T-helper 2 cell treated with Interferon-gamma antibody and Interleukin-4, amounts not matched to agents 100 ng/mL and 5 ng/mL, for 36 hours (primary cell): ENCODE data around the gene GNG3. TPM values are rescaled to one million over a fixed set of nuclear protein-coding genes. Genes with fewer than 3 reads are reported as not detected.

Experiments used
- intact Hi-C: fragments of 100-400 bp; cut with micrococcal nuclease; formaldehyde crosslinking; loops from one replicate; pipeline ENCODE4 v1.15.1; 2023
- total RNA-seq: library from RNA; stranded (reverse); gene quantifications from 2 replicates; pipeline ENCODE4 v1.2.3, GENCODE V29; 2022

The GNG3 gene
- 0.30 TPM in 1 of 2 replicates, not detected in the other for total RNA-seq

- intact Hi-C loops, result loop anchor here (5.0 kb wide), 3 partner anchors 35 to 125 kb away; partner anchors contain the start of genes LBHD1, STX5, TEX54 and TUT1
These were observed at the start of gene GNG3, which contains the start of gene BSCL2 for GRCh38 chr11:62707277-62707861. Gene GNG3, plus strand, starts transcription at chr11:62707676. Its CDS starts 620 bp downstream, at chr11:62708296. Gene BSCL2, minus strand, starts transcription at chr11:62707424. Its CDS starts 229 bp downstream, at chr11:62707195.

GRCh38 chr11:62664405-62665074 is 42.9 kb upstream of the GNG3 start:
- intact Hi-C loops, result loop anchor here (1.0 to 2.0 kb wide), 7 partner anchors 14 to 74 kb away; partner anchors contain the start of genes EML3, GANAB, HNRNPUL2 and MTA2

DNA sequence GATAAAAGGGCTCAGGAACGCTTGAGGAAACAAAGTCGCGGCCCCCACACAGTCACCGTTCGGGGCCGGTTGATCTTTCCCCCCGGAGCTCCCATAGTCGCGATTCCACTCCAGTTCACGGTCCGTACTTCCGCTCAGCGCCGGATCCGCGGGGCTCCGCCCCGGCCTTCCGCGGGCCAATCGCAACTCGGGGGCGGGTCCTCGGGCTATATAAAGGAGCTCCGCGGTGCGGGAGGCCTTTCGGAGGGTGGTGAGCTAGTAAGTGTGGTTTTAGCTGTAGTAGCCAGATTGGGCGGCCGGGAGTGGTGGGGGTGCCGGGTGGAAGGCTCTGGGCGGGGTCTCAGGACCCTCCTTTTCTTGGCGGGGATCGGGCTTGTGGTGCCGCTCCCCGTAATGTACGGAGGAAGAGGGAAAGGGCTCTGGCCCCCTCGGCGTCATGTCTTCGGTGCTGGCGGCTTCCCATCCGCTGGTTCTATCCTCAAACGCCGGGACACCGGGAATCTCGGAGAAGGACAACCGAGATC is 42.3 kb upstream of the GNG3 start, which contains the start of the genes C11orf98 and CSKMT:
Gene C11orf98, minus strand, starts transcription at position 136 of the 524 bp plus-strand sequence. Its CDS starts 41 bp downstream, at position 95.
Gene CSKMT, plus strand, starts transcription at position 238 of the 524 bp plus-strand sequence. CDS start 568 bp downstream, outside the sequence.
- intact Hi-C loops, result loop anchor here (1.0 to 2.0 kb wide), 7 partner anchors 14 to 74 kb away; partner anchors contain the start of genes EML3, GANAB, HNRNPUL2 and MTA2

- intact Hi-C loops, result loop anchor here (1.0 to 2.0 kb wide), 7 partner anchors 13 to 75 kb away; partner anchors contain the start of genes EML3, GANAB, HNRNPUL2 and MTA2
These were observed 41.7 kb upstream of the GNG3 start for GRCh38 chr11:62665599-62666258.

DNA sequence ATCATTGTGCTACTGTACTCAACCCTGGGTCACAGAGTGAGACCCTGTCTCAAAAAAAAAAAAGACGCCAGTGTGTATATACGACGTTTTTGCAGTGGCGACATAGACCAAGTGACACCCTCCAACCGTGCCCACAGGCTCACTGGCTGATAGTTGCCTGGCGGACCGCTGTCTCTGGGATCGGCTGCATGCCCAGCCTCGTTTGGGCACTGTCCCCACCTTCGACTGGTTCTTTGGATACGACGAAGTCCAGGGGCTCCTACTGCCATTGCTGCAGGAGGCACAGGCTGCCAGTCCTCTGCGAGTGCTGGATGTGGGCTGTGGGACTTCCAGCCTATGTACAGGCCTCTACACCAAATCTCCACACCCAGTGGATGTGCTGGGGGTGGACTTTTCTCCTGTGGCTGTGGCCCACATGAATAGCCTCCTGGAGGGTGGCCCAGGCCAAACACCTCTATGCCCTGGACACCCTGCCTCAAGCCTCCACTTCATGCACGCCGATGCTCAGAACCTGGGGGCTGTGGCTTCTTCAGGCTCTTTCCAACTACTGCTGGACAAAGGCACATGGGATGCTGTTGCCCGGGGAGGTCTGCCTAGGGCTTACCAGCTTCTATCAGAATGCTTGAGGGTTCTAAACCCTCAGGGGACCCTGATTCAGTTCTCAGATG is 41.1 kb upstream of the GNG3 start:
- intact Hi-C loops, result no loop called here

GRCh38 chr11:62667460-62667859 is 40.0 kb upstream of the GNG3 start:
- intact Hi-C loops, result no loop called here

- intact Hi-C loops, result loop anchor here (2.0 to 10.0 kb wide), 3 partner anchors 17 to 245 kb away; partner anchors contain the start of genes BSCL2, GNG3 and INTS5
These were observed 37.9 kb upstream of the GNG3 start for GRCh38 chr11:62669420-62670161.

- intact Hi-C loops, result loop anchor here (1.0 to 10.0 kb wide), 4 partner anchors 8 to 246 kb away; partner anchors contain the start of genes BSCL2, GNG3, INTS5 and UBXN1
These were observed 36.3 kb upstream of the GNG3 start for GRCh38 chr11:62671236-62671607.

- intact Hi-C loops, result loop anchor here (1.0 to 10.0 kb wide), 4 partner anchors 8 to 247 kb away; partner anchors contain the start of genes BSCL2, GNG3, INTS5 and UBXN1
These were observed 35.7 kb upstream of the GNG3 start, which contains the start of the genes LBHD1 and UQCC3 for GRCh38 chr11:62671608-62672389. Gene LBHD1, minus strand, starts transcription at chr11:62672267. Its CDS starts 2,236 bp downstream, at chr11:62670031. Gene UQCC3, plus strand, starts transcription at chr11:62671673. Its CDS starts 73 bp downstream, at chr11:62671746.

DNA sequence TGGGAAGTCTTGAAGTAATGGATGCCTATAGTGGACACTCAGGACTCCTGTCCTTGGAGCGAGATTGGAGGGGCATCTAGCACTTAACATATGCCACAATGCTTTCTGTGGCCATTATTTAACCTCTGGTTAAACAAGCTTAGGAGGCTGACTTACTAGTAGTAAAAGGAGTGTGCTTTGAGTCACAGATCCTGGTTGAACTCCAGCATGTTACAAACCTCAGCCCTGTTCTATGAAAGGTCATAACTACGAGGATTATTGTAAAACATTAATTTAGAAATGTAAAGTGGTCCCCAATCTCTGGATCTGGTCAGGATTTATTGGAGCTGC is 34.3 kb upstream of the GNG3 start:
- intact Hi-C loops, result loop anchor here (5.0 to 10.0 kb wide), 2 partner anchors 34 to 248 kb away; partner anchors contain the start of genes BSCL2 and GNG3

GRCh38 chr11:62675415-62675814 is 32.1 kb upstream of the GNG3 start:
- intact Hi-C loops, result loop anchor here (10.0 kb wide), 1 partner anchor 251 kb away; no protein-coding TSS in a partner anchor

- intact Hi-C loops, result loop anchor here (10.0 kb wide), 1 partner anchor 252 kb away; no protein-coding TSS in a partner anchor
These were observed 30.8 kb upstream of the GNG3 start for GRCh38 chr11:62676698-62677097.

DNA sequence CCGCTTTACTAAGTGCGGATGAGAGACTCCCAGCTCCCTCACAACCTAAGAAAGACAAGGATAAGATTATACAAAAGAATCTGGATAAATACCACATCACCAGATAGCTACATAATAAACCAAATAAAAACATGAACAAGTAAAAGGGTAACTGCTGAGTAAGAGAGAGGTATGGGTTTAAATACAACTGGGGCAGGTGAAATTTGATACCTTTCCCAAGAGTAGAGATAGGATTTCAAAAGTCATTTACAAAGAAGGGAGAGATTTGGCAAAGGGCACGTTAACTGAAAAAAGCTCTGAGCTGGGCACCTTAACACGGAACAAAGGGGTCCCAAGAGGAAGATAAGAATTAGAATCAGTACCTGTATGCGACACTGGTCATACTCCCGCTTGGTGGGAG is 30.3 kb upstream of the GNG3 start:
- intact Hi-C loops, result loop anchor here (10.0 kb wide), 1 partner anchor 252 kb away; no protein-coding TSS in a partner anchor

- intact Hi-C loops, result loop anchor here (2.0 to 10.0 kb wide), 3 partner anchors 13 to 253 kb away; partner anchors contain the start of genes C11orf98, CSKMT and INTS5
These were observed 29.8 kb upstream of the GNG3 start for GRCh38 chr11:62677714-62678113.

GRCh38 chr11:62678433-62678769 is 29.1 kb upstream of the GNG3 start:
- intact Hi-C loops, result loop anchor here (2.0 to 10.0 kb wide), 3 partner anchors 14 to 254 kb away; partner anchors contain the start of genes C11orf98, CSKMT and INTS5

- intact Hi-C loops, result loop anchor here (1.0 to 10.0 kb wide), 4 partner anchors 8 to 254 kb away; partner anchors contain the start of genes C11orf98, CSKMT, INTS5 and UQCC3
These were observed 28.4 kb upstream of the GNG3 start, which contains the start of gene UBXN1 for GRCh38 chr11:62678770-62679696. Gene UBXN1, minus strand, starts transcription at chr11:62679073. Its CDS starts 150 bp downstream, at chr11:62678923.

GRCh38 chr11:62680825-62681240 is 26.6 kb upstream of the GNG3 start:
- intact Hi-C loops, result loop anchor here (1.0 kb wide), 1 partner anchor 13 kb away; no protein-coding TSS in a partner anchor
